ENCODE measurements around the gene C15orf39.

GRCh38 chr15:75227663-75228280, 26.1 kb downstream of the C15orf39 start:
- TF ChIP-seq CTCF (IDR thresholded peaks at IDR 0.05; ENCODE audit: poor library complexity, severe bottlenecking) (no peak), RAD21 (conservative IDR thresholded peaks at IDR 0.05) (no peak), POLR2AphosphoS5 (IDR thresholded peaks at IDR 0.05) (no peak), EP300 (conservative IDR thresholded peaks at IDR 0.05; ENCODE audit: poor library complexity, severe bottlenecking) (no peak), EZH2 (IDR thresholded peaks at IDR 0.05; ENCODE audit: borderline replicate concordance, insufficient read depth, low read length, poor library complexity, severe bottlenecking) (no peak), TAF1 (IDR thresholded peaks at IDR 0.05; ENCODE audit: low read depth) (no peak), SMC3 (conservative IDR thresholded peaks at IDR 0.05; ENCODE audit: poor library complexity) (no peak), MXI1 (conservative IDR thresholded peaks at IDR 0.05; ENCODE audit: poor library complexity, severe bottlenecking) (no peak)
- TF ChIP-seq, protein P1, sequence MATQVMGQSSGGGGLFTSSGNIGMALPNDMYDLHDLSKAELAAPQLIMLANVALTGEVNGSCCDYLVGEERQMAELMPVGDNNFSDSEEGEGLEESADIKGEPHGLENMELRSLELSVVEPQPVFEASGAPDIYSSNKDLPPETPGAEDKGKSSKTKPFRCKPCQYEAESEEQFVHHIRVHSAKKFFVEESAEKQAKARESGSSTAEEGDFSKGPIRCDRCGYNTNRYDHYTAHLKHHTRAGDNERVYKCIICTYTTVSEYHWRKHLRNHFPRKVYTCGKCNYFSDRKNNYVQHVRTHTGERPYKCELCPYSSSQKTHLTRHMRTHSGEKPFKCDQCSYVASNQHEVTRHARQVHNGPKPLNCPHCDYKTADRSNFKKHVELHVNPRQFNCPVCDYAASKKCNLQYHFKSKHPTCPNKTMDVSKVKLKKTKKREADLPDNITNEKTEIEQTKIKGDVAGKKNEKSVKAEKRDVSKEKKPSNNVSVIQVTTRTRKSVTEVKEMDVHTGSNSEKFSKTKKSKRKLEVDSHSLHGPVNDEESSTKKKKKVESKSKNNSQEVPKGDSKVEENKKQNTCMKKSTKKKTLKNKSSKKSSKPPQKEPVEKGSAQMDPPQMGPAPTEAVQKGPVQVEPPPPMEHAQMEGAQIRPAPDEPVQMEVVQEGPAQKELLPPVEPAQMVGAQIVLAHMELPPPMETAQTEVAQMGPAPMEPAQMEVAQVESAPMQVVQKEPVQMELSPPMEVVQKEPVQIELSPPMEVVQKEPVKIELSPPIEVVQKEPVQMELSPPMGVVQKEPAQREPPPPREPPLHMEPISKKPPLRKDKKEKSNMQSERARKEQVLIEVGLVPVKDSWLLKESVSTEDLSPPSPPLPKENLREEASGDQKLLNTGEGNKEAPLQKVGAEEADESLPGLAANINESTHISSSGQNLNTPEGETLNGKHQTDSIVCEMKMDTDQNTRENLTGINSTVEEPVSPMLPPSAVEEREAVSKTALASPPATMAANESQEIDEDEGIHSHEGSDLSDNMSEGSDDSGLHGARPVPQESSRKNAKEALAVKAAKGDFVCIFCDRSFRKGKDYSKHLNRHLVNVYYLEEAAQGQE (IDR thresholded peaks at IDR 0.05; ENCODE audit: borderline replicate concordance): no peak

All from neural cell (in vitro differentiated cells).